GM12873 (cell line): ENCODE measurements around the gene VDR.

Experiments
- CTCF ChIP-seq: IDR thresholded peaks from 2 replicates; pipeline ENCODE4 v1.5.1; 2012; ENCODE audit warnings: low read depth, mild to moderate bottlenecking, moderate library complexity, low read length, control low read depth; ENCODE audit not compliant: insufficient read depth; ENCODE audit errors: missing control alignments

VDR gene

DNA sequence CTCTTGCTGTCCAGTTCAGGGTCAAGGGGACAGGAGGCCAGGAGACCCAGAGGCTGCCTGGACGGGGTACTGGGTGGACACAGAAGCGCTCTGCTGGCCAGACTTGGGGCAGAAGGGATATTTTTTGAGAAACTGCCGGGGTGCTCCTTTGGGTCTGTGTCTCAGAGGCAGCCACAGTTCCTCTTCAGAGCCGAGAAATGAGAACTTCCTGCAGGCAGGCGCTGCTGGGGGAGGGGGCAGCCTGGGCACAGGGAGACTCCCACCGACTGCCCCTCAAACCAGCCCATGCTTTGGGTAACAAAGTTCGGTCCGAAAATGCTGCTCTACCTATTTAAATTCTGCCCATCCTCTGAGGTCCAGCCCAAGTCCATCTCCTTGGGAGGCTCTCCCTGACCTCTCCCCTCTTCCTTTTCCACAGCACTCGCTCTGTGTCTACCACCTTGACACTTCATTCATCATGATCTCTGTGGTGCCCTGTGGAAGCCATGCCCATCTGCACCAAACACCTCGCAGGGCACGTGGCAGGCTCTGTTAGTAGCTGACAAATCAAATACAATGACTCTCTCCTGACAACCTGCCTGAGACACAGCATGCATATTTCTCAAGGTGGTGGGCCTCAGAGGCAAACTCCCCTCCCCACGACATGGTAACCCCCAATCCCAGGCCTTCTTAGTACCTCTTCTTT lies 101.5 kb downstream of the VDR start:
- no peak for TF ChIP-seq CTCF

GRCh38 chr12:47802312-47802711 lies 102.5 kb downstream of the VDR start:
- TF ChIP-seq CTCF, result peak; percentile 58

- TF ChIP-seq CTCF, result no peak
Measured at GRCh38 chr12:47801904-47802246, 102.9 kb downstream of the VDR start.

- no peak for TF ChIP-seq CTCF
Measured at GRCh38 chr12:47801170-47801903, 103.5 kb downstream of the VDR start.

DNA sequence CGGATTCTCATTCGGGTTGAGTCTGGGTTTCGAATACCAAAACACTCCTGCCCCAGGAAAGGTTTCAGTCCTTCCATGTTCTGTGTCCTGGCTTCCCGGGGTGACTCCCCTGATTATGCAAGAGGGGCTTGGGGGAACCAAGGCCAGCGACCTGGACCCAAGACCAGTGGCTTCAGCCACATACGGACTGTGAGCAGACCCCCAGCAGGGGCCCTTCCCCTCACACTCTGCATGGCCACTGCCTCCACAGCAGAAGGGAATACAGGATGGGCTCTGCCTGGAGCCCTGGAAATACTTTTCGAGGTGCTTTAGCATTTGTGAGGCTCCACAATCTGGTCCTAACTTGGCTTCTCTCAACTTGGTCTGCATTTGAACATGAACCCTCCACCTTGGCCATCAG lies 104.2 kb downstream of the VDR start:
- TF ChIP-seq CTCF, result no peak

DNA sequence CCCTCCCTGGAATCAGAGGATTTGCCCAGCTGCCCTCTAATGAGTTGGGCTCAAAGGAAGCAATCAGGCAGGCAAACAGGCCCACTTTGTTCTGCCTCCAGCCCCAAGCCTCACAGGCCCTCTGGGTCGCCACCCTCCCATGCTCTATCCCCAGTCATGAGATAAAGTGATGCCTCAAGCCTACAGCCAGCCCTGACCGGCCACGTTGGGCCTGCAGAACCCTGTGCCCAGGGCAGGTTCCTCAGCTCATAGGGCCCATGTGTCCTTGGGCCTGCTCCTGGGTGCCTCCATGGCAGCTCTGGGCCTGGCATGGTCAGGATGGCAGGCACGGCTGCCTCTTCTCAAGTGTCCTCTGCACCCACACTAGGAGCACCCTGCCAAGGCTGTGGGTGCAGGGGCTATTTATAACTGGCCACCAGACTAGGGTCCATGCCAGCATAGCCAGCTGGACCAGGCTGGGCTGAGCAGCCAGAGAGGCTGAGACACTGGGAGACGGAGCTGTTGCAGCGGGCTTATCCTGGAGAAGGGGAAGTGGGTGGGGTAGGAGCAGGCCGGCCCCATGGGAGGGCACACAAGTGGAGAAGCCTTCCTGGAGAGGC lies 105.3 kb downstream of the VDR start:
- TF ChIP-seq CTCF, result no peak

GRCh38 chr12:47798382-47798948 lies 106.3 kb downstream of the VDR start:
- TF ChIP-seq CTCF, result no peak
